HG03571 (cell line): ENCODE results near the gene IPP.
"Not testable (repeated sequence)": the region's sequence is repeated elsewhere in the genome, so short reads cannot be mapped to it uniquely, and the experiment has no call there.

Experiments
- ATAC-seq: cut with Tn5 transposase; IDR thresholded peaks from one replicate; pipeline ENCODE4 v1.9.1; 2021; ENCODE audit not compliant: unreplicated experiment

IPP gene

GRCh38 chr1:45685308-45686014 lies 65.0 kb downstream of the IPP start:
- ATAC-seq: no peak

GRCh38 chr1:45684402-45684801 lies 66.1 kb downstream of the IPP start:
- ATAC-seq: no peak

- ATAC-seq: no peak
Measured at GRCh38 chr1:45682942-45683341, 67.5 kb downstream of the IPP start.

- no peak for ATAC-seq
Measured at GRCh38 chr1:45679123-45679522, 71.3 kb downstream of the IPP start.

- ATAC-seq: no peak
Measured at GRCh38 chr1:45678489-45678888, 72.0 kb downstream of the IPP start.

- ATAC-seq: no peak
Measured at GRCh38 chr1:45677751-45678245, 72.7 kb downstream of the IPP start.

GRCh38 chr1:45676553-45676952 lies 73.9 kb downstream of the IPP start:
- not testable (repeated sequence) for ATAC-seq

- no peak for ATAC-seq
Measured at GRCh38 chr1:45674478-45674877, 76.0 kb downstream of the IPP start.

- ATAC-seq: no peak
Measured at GRCh38 chr1:45673956-45674355, 76.5 kb downstream of the IPP start.

GRCh38 chr1:45669859-45670655 lies 80.4 kb downstream of the IPP start:
- no peak for ATAC-seq

- ATAC-seq: no peak
Measured at GRCh38 chr1:45669379-45669778, 81.1 kb downstream of the IPP start.

- no peak for ATAC-seq
Measured at GRCh38 chr1:45668526-45668925, 81.9 kb downstream of the IPP start.

- ATAC-seq: no peak
Measured at GRCh38 chr1:45667321-45668111, 82.9 kb downstream of the IPP start.

- ATAC-seq: no peak
Measured at GRCh38 chr1:45666836-45667235, 83.6 kb downstream of the IPP start.

GRCh38 chr1:45660336-45660735 lies 90.1 kb downstream of the IPP start:
- no peak for ATAC-seq

- ATAC-seq: no peak
Measured at GRCh38 chr1:45659222-45659621, 91.2 kb downstream of the IPP start.

GRCh38 chr1:45658171-45658570 lies 92.3 kb downstream of the IPP start:
- ATAC-seq: no peak

- ATAC-seq: no peak
Measured at GRCh38 chr1:45656573-45657226, 93.8 kb downstream of the IPP start.

GRCh38 chr1:45654540-45655280 lies 95.7 kb downstream of the IPP start:
- no peak for ATAC-seq
